Keratinocyte (primary cell): ENCODE results near the gene SLAIN2.

Source experiments
- CTCF ChIP-seq, 3 experiments: IDR thresholded peaks in 1 of 3; conservative IDR thresholded peaks in 1 of 3; optimal IDR thresholded peaks in 1 of 3; 2 replicates in 2 of 3; 3 replicates in 1 of 3; pipeline versions ENCODE3 to v1.5.1; 2011; ENCODE audit warnings: low read length in 3 of 3, mild to moderate bottlenecking in 3 of 3, moderate library complexity in 2 of 3, control low read depth in 1 of 3, inconsistent platforms in 1 of 3; ENCODE audit not compliant: insufficient read depth in 2 of 3; ENCODE audit errors: extremely low read depth in 1 of 3
- EZH2 ChIP-seq: IDR thresholded peaks from one replicate; pipeline ENCODE4 v1.6.1; 2012; ENCODE audit warnings: inconsistent platforms, mild to moderate bottlenecking, low read length, moderate library complexity

GRCh38 chr4:48331577-48332330 is 9.6 kb upstream of the SLAIN2 start:
- no peak for TF ChIP-seq CTCF (optimal IDR thresholded peaks at IDR 0.05 in 1 of 3, IDR thresholded peaks at IDR 0.05 in 1 of 3, conservative IDR thresholded peaks at IDR 0.05 in 1 of 3; ENCODE audit: extremely low read depth in 1 of 3, insufficient read depth in 2 of 3, low read length in 3 of 3)
- TF ChIP-seq EZH2 = no peak
